ENCODE results near the gene XPNPEP2.
"Not testable (repeated sequence)": the region's sequence is repeated elsewhere in the genome, so short reads cannot be mapped to it uniquely, and the experiment has no call there.

Gene XPNPEP2

GRCh38 chrX:129720741-129721140, 18.0 kb upstream of the XPNPEP2 start:
- no peak for DNase-seq

DNA sequence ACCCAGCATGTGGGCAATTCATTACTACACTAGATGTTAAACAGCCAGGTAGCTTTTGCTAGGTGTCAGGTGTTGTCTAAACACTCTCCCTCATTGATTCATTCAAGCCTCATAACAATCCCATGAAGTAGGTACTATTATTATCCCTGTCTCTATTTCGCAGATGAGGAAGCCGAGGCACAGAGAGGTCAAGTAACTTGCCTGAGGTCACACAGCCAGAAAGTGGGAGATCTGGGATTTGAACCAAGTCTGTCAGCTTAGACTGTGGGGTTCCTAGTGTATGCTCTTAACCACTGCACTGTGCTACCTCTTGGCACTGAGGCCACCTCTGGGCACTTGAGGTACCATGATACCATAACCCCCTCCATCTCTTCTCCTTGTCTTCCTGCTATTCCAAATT, 17.4 kb upstream of the XPNPEP2 start:
- DNase-seq: no peak

DNA sequence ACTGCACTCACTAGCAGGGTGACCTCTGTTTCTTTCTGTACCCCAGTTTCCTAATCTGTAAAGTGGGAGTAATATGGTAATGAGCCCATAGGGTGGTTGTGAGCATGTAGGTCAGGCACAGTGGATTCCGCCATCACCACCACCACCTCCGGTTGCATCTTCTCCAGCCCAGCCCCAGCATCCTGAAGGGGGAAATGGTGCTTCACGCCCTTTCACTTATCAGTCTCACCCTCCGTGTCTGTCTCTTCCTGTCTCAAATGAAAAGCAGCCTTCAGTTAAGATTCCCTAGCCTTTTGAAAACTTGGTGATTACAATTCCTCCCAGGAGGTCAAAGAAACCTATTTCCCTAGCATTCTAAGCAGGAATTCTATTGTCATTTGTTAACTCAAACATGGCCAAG, 16.9 kb upstream of the XPNPEP2 start:
- peak in 1 of 6 experiments; percentile 7 for DNase-seq

GRCh38 chrX:129723511-129723910, 15.3 kb upstream of the XPNPEP2 start:
- no peak for DNase-seq

DNA sequence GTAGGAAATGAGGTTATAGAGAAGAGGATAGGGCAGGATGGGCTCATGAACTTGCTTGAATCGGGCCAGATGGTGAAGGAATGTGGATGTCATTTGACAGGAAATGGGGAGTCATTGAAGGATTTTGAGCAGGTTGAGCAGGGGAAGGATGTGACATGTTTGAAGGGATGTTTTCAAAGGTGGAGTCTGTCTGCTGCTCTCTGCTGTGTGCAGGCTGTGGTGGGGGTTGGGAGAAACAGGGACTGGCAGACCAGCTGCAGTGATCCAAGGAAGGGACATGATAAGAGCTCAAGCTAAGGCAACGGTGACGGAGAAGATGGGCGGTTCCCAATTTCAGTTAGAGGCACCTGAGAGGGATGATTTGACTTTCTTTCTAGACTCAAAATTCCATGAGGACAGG, 14.0 kb upstream of the XPNPEP2 start:
- DNase-seq: no peak

- peak in 2 of 6 experiments; percentile 1 to 12 for DNase-seq
Measured at GRCh38 chrX:129726307-129727111, 12.3 kb upstream of the XPNPEP2 start.

- no peak for DNase-seq
Measured at GRCh38 chrX:129728061-129728460, 10.7 kb upstream of the XPNPEP2 start.

DNA sequence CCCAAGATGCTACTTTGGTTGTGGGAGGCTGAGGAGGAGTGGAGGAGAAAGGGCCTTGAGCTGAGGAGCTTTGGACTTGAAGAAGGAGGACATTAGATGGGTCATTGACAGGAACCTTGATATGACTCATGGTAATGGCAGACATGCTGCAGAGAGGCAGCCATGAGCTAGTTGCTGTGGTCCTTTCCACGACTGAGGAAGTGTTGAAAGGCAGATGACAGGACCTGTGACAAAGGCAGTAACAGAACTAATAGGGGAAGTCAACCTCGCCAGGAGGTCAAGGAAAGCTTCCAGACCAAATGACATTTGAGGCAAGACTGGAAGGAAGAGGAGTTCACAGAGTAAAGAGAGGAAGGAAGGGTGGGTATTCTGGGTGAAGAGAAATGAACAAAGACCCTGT, 7.6 kb upstream of the XPNPEP2 start:
- no peak for DNase-seq

GRCh38 chrX:129732857-129733256, 5.9 kb upstream of the XPNPEP2 start:
- DNase-seq: no peak

GRCh38 chrX:129733335-129733734, 5.4 kb upstream of the XPNPEP2 start:
- no peak for DNase-seq

GRCh38 chrX:129736491-129736890, 2.3 kb upstream of the XPNPEP2 start:
- peak in 1 of 6 experiments; percentile 6 for DNase-seq

DNA sequence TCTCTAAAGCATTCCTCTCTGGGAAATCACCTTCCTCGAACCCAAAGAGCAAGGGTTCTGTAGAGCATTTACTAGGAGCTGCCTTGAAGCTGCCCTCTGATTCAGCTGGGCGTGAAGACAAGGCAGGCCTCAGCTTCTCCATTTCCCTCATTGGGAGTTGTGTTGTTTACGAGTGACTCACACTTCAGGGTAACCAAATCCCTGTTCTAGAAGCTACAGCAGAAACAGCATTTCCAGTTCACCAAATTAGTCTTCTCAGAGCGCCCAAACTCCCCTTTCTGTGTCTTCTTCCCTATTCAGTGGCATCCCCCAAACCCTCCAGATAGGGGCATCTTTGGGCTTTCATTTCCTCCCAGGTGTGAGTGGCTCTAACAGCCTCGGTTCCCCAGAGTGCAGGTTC, 863 bp upstream of the XPNPEP2 start:
- no peak for DNase-seq

GRCh38 chrX:129739578-129739977, 799 bp downstream of the XPNPEP2 start:
- DNase-seq: no peak

DNA sequence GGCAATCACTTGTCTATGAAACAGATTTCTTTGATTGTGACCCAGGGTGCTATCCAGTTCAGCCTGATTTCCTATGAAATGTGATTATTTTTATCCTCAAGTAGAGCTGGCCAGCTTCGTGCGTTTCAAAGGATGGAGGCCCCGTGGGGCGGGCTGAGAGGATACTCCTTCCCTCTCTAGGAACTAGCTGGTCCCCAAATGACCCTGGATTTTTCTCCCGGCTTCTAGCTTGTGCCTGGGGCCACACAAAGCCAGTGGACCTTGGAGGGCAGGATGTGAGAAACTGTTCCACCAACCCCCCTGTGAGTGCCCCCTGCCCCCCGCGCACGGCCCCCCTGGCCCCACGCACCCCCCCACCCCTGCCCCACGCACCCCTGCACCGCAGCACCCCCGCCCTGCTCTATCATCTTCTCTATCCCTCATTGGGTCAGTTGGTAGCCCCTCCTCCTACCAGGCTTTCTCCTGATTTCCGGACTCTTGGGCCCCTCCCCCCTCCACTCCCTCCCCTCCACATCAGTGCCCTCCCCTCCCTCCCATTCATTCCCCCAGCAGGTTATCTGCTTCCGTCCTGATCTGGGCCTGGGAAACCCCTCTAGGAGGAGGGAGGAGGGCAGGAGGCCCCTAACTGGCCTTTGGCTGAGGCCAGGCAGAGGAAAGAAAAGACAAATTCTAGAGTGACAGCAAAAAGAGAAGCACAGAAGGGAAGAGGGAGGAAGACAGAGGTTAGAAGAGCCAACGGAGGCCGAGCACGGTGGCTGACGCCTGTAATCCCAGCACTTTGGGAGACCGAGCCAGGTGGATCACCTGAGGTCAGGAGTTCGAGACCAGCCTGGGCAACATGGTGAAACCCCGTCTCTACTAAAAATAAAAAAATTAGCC, 3.3 kb downstream of the XPNPEP2 start:
- DNase-seq: no peak

GRCh38 chrX:129742759-129743152, 4.0 kb downstream of the XPNPEP2 start:
- DNase-seq: not testable (repeated sequence)

DNA sequence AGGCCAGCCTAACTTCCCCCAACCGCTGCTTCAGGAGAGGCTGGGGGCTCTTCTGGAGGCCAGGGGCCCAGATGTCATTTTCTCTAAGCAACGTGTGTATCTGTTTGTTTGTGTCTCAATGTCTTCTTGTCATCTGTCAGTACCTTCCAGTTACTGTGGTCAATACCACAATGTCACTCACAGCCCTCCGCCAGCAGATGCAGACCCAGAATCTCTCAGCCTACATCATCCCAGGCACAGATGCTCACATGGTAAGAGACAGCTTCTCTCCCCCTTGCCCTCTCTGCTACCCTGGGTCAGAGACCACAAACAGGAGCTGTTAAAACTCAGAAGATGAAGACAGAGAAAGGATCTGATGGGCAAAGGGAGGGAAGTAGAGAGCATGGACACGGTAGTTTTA, 5.0 kb downstream of the XPNPEP2 start:
- no peak for DNase-seq

DNA sequence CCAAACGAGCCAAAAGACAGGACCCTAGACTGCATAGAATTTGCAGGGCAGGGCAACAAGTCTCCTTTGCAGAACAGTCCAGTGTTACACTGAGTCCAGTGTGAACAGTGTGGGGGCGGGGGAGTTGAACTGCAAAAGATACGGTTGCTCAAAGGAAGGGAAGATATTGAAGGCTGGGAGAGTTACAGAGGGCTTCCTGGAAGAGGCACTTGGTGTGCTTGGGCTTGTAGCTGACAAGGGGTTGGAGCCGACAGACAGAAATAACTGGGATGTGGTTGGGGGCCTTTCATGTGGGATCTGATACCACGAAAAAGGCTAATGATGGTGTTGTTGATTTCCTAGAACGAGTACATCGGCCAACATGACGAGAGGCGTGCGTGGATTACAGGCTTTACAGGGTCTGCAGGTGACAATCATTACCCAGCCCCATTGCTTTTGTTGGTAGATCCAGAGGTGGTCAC, 6.1 kb downstream of the XPNPEP2 start:
- peak in 3 of 6 experiments; percentile 3 to 36 (median 31) for DNase-seq

DNA sequence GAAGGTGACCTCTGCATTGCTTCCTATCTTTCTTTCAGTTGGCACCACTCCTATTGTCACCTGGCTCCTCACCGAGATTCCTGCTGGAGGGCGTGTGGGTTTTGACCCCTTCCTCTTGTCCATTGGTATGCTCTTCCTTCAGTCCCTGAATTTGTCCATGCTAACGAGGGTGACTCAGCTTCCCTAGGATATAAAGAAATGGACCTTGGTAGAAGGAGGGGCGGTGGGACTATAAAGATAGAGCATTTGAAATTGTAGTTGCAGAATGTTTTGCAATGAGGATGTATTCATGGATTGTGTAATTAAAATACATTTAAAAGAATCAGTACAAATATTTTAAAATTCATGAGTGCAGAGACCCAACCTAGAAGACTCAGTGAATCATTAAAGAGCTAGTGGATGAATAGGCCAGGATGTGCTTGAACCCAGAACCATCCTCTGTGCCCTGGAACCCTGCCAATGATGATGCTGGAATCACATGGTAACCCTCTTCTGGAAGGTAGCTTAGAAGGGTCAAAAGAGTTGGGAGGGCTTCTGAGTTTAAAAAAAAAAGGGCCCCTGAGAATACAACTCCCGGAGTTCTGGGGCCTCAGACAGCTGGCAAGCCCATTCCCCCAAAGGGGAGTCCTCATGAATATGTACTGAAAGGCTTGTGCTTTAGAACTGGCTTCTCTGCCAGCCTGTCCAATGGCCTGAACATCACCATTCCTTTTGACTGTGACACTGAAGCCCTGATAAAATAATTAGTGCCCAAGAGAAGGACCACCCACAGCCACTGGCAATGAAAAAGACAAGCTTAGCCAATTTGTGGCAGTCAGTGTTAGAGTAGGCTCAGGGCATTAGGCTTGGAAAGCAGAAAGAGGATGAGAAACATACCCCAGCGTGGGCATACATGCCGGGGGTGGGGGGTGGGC, 8.0 kb downstream of the XPNPEP2 start:
- no peak for DNase-seq

- DNase-seq: no peak
Measured at GRCh38 chrX:129747533-129747932, 8.8 kb downstream of the XPNPEP2 start.

GRCh38 chrX:129748305-129748704, 9.5 kb downstream of the XPNPEP2 start:
- DNase-seq: no peak

GRCh38 chrX:129749069-129749468, 10.3 kb downstream of the XPNPEP2 start:
- DNase-seq: no peak

DNA sequence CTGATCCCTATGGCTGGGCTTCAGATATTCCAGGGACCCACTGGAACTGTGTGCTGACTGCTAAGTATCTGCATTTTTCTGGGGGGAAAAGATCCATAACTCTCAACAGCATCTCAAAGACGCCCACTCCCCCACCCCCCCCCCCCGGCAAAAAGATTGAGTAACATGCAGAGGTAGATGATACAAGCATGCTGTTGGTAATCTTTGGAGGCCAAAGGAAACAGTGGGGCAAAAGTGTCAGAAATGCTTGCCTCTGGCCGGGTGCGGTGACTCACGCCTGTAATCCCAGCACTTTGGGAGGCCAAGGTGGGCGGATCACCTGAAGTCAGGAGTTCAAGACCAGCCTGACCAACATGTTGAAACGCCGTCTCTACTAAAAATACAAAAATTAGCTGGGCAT, 12.2 kb downstream of the XPNPEP2 start:
- no peak for DNase-seq

Measured in stimulated activated naive CD4-positive, alpha-beta T cell (primary cell).